Loucy (cell line): ENCODE measurements around the gene ORC2.

Experiments
- EZH2phosphoT487 ChIP-seq: fragments of 200-600 bp; IDR thresholded peaks from 2 replicates; pipeline ENCODE4 v1.6.1; 2018; ENCODE audit warnings: antibody characterized with exemption, mild to moderate bottlenecking, moderate library complexity, borderline replicate concordance
- TF ChIP-seq, protein P1 (sequence below): fragments of 200-600 bp; sonication (generic); conservative IDR thresholded peaks from 2 replicates; pipeline ENCODE4 v1.5.1; 2014; ENCODE audit warnings: mild to moderate bottlenecking, antibody characterized with exemption, low read length

DNA sequence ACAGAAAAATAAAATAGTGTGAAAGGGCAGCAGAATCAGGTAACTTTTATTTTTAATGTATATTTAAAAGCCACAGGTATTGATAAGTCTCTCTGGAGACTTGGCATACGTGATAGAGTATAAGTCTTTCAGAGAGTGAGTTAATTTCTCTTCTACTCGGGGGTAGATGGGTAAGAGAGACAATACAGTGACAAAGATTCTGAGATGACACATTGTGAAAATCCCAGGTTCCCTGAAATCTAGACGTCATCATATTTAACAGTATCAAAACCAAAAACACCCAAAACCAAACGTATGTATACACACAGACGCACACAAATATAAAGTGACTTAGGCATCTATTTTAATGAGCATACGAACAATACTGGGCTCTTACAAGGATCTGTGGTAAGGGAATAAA lies 41.0 kb downstream of the ORC2 start:
- TF ChIP-seq, protein P1, sequence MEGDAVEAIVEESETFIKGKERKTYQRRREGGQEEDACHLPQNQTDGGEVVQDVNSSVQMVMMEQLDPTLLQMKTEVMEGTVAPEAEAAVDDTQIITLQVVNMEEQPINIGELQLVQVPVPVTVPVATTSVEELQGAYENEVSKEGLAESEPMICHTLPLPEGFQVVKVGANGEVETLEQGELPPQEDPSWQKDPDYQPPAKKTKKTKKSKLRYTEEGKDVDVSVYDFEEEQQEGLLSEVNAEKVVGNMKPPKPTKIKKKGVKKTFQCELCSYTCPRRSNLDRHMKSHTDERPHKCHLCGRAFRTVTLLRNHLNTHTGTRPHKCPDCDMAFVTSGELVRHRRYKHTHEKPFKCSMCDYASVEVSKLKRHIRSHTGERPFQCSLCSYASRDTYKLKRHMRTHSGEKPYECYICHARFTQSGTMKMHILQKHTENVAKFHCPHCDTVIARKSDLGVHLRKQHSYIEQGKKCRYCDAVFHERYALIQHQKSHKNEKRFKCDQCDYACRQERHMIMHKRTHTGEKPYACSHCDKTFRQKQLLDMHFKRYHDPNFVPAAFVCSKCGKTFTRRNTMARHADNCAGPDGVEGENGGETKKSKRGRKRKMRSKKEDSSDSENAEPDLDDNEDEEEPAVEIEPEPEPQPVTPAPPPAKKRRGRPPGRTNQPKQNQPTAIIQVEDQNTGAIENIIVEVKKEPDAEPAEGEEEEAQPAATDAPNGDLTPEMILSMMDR: no peak
- TF ChIP-seq EZH2phosphoT487: no peak
